Activated CD8-positive, alpha-beta memory T cell treated with anti-CD3 and anti-CD28 coated beads, Interleukin-2, amount 50 U/mL, for 1 hour (primary cell): ENCODE data around the gene FERMT2.
"Not testable (repeated sequence)": the region's sequence is repeated elsewhere in the genome, so short reads cannot be mapped to it uniquely, and the experiment has no call there.

Experiments used
- DNase-seq: peaks from one replicate; pipeline ENCODE4 v3.0.0-alpha.2; 2020; ENCODE audit errors: extremely low read depth

FERMT2 gene

GRCh38 chr14:52901357-52901980 lies 49.4 kb downstream of the FERMT2 start:
- DNase-seq: no peak

DNA sequence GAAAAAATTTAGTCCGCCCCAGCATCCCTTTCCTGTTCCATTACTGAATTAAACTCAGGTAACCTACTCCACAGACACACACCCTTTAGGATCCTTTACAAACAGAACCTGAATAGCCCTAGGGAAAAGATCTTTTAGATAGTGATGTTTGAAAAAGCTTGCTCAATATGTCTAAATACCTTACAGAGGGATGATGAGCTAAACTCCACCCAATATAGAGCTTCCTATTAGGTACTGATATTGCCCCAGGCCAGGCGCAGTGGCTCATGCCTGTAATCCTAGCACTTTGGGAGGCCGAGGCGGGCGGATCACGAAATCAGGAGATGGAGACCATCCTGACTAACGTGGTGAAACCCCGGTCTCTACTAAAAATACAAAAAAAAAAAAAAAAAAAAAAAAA lies 50.1 kb downstream of the FERMT2 start:
- DNase-seq: no peak

DNA sequence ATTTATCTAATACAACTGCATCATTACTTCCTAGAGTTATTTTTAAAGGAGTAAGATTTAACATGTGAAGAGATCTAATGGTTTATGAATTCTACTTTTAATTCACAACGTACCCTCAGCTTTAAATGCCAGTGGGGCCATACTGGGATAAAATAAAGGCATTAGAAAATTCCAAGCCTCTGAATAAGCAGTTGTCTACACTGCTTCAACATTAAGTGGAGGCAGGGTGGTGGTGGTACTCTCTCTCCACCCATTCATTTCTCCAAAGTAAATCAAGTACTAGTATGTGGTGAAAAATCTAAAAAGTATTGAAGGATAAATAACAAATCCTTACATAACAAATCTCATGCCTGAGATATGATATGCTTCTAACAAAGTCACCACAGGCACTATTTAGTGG lies 52.4 kb downstream of the FERMT2 start:
- no peak for DNase-seq

DNA sequence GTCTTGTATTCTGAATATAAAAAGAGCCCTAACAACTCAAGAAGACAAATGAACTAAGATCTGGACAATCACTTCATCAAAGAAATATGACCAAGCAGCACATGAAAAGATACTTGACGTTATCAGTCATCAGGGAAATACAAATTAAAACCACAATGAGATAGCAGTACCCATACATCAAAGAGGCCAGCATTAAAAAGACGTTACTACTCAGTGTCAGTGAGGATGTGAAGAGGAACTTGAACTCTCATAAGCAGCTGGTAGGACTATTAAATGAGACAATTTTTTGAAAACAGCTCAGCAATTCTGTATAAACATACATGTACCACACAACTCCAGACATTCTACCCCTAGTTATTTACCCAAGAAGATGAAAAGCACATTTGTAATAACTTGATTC lies 55.9 kb downstream of the FERMT2 start:
- DNase-seq: no peak

GRCh38 chr14:52891800-52892199 lies 59.0 kb downstream of the FERMT2 start:
- DNase-seq: no peak

DNA sequence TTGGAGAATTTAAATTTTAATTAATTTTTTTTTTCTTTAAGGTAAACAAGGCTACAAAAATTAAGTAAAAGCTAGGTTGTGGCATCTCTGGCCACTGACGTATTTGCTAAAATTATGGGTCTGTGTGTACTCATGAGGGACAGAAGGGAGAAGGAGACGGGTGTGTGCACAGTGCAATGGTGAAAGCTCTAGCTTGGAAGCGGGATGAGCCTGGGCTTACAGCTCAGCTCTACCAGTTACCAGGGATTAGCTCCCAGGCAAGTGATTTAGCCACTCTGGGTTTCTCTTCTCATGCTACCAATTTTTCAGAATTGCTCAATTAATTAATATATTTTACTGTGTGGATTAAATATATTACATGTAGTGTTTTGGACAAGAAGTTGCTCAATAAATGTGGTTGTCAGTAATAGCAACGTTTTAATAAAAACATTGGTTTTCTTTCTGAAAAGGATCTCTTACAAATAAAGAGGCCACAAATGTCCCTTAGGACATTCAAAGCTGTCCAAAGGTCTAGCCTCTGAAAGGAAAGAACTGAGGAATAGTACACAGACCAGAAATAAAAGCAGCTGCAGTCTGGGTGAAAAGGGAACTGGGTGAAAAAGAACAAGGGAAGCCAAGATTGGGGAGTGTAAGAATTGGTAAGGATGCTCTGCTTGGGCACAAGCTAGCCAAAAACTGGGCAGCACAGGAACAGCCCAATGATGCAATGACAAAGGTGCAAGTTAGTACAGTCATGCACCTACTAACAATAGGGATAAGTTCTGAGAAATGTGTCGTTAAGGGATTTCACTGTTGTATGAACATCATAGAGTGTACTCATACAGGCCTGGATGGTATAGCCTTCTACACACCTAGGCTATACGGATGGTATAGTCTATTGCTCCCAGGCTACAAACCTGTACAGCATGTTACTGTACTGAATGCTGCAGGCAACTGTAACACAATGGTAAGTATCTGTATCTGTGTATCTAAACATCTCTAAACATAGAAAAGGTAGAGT lies 61.7 kb downstream of the FERMT2 start:
- no peak for DNase-seq

GRCh38 chr14:52888159-52888558 lies 62.7 kb downstream of the FERMT2 start:
- DNase-seq: no peak

GRCh38 chr14:52885230-52885629 lies 65.6 kb downstream of the FERMT2 start:
- no peak for DNase-seq

DNA sequence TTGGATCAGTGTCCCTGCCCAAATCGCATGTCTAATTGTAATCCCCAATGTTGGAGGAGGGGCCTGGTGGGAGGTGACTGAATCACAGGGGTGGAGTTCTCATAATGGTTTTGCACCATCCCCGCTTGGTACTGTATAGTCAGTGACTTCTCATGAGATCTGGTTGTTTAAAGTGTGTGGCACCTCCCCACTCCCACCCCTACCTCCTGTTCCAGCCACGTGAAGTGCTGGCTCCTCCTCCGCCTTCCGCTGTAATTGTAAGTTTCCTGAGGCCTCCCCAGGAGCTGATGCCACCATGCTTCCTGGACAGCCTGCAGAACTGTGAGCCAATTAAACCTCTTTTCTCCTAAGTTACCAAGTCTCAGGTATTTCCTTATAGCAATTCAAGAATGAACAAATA lies 67.2 kb downstream of the FERMT2 start:
- no peak for DNase-seq

DNA sequence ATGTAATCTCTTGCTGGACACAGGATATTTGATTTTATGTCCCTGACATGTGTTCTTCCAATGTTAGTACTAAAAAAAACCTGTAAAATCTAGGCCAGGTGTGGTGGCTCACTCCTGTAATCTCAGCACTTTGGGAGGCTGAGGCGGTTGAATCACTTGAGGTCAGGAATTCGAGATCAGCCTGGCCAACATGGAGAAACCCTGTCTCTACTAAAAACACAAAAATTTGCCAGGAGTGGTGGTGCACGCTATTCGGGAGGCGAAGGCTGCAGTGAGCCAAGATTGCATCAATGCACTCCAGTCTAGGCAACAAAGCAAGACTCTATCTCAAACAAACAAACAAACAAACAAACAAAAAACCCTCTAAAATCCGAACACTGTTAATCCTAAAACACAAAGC lies 68.0 kb downstream of the FERMT2 start:
- DNase-seq: no peak

DNA sequence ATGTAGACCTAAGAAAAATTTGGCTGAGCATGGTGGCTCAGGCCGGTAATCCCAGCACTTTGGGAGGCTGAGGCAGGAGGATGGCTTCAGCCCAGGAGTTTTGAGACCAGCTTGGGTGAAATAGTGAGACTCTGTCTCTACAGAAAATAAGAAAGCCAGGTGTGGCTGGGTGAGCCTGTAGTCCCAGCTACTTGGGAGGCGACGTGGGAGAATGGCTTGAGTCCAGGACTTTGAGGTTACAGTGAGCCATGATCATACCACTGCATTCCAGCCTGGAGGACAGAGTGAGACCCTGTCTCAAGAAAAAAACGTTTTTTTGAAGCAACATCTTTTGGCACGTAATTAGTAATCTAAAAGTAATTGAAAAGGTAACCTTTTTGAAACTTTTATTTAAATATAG lies 70.9 kb downstream of the FERMT2 start:
- DNase-seq: no peak

DNA sequence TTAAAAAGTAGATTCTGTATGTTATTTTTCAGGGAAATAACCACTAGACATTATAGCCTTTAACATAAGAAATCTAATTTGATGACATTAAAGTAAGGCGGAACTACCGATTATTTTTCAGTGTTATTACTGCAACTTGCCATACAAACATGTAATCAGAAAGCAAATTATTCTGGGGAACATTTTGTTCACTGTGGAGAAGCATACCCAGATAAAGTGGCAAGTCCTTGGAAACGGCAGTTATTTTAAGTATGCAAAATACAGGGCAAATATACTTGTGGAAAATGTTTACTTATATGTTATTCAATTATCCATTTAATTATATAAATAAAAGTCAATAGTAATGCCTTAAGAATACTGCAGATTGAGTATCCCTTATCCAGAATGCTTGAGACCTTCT lies 71.9 kb downstream of the FERMT2 start:
- no peak for DNase-seq

DNA sequence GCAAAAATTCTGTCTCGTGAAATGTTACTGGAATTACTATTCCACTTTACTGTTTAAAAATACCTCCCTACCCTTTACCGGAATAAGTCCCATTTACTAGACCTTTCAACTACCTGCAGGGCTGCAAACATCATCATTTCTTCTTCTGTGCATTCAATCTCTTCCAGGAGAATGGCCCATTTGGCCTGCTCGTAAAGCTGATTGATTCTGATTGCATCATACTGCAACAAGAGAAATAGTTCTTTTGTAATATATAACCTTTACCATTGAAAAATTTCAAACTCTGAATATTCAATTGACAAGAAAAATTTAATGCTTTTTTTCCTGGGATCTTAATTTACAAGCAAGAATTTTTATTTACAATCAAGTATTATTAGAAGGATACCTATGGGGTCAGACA lies 72.4 kb downstream of the FERMT2 start:
- DNase-seq: no peak

DNA sequence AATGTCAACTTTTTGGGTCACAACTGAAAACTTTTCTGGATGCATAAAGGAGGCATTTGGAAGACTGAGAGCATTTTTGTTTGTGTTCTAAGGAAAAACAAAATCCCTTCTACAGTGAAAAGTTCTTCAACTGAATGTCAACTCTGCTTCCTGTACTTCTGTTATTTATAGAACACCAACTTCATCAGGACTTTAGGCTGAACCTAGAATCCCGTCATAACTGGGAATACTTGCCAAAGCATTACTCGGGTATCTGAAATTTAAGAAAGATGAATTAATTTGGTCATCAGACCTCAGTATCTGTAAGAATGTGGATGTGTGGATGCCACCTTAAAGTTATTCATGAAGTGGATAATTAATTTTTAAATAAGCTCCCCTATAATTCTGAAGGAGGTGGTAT lies 73.2 kb downstream of the FERMT2 start:
- DNase-seq: no peak

GRCh38 chr14:52876806-52877205 lies 74.0 kb downstream of the FERMT2 start:
- no peak for DNase-seq

DNA sequence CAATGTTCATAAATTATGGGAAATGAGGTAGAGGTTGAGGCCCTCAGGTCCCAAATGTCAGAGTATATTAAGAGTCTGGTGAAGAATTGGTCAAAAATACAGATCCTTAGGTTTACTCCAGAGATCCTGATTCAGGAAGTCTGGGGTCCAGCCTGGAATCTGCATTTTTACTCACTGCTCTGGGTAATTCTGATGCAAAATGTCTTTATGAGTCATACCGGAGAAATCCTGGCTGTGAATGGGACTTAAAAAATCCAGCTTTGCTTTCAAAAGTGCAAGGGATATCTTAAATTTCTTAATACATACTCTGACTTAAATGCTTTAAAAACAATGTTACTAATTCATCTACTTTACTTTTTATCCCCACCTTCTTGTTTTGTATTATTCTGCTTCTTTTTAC lies 74.5 kb downstream of the FERMT2 start:
- DNase-seq: no peak

DNA sequence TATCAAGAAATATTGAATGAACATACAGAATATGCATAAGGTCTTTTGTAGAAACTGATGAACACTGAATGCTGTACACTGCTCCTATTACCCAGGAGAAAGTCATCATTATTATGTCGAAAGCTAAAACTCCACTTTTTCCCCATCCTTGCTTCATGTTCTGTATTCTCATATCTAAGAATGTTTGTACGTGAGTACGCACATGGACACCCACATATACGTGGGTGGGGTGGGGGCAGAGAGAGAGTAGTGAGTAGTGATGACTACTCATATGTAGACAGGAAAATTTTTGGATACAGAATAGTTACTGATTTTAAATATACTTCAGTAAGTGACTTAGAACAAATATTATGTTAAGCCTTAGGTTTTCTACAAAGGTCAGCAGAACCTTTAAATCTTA lies 75.1 kb downstream of the FERMT2 start:
- no peak for DNase-seq

DNA sequence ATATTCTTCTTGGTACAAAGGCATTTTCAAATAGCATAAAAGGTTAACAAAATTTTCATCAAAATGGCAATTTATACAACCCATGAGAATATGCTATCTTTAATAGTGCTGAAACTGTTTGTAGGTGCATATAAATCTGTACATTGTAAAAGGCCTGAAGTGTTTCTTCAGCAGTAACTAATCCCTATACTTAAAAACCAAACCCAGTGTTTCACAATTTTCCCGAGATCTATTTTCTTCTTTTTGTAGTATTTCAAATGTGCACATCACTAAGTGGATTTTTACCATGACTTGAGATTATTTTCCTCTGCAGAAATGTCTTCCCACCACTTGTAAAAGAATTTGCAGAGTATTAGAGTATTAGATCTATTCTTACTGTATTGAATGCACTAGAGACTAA lies 76.5 kb downstream of the FERMT2 start:
- no peak for DNase-seq

GRCh38 chr14:52873694-52874093 lies 77.2 kb downstream of the FERMT2 start:
- no peak for DNase-seq

- no peak for DNase-seq
These were observed 77.8 kb downstream of the FERMT2 start for GRCh38 chr14:52873065-52873464.

DNA sequence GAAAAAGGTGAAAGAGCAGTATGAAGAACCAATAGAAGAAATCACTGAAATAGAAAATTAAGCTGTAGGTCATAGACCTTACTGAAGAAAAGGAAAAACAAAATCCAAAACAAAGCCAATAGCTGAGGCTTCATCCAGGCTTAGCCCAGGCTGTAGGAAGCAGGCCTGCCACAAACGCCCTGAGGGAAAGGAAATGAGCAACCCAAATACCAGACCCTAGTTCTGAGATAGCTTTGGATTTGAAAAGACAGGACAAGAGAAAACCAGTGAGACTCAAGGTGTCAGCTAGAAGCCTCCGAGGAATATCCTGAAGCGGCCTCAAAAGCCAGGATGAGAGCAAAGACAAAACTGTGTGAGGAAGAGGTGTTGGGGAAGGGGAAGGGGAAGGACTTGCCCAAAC lies 79.2 kb downstream of the FERMT2 start:
- no peak for DNase-seq

GRCh38 chr14:52868911-52869618 lies 81.8 kb downstream of the FERMT2 start:
- no peak for DNase-seq

GRCh38 chr14:52864893-52865292 lies 86.0 kb downstream of the FERMT2 start:
- not testable (repeated sequence) for DNase-seq
